HG02571 (cell line): Measurements from ENCODE around the gene FST.

Experiments used
- ATAC-seq: cut with Tn5 transposase; IDR thresholded peaks from one replicate; pipeline ENCODE4 v1.9.1; 2021; ENCODE audit warnings: mild to moderate bottlenecking, moderate library complexity; ENCODE audit not compliant: unreplicated experiment

The FST gene

DNA sequence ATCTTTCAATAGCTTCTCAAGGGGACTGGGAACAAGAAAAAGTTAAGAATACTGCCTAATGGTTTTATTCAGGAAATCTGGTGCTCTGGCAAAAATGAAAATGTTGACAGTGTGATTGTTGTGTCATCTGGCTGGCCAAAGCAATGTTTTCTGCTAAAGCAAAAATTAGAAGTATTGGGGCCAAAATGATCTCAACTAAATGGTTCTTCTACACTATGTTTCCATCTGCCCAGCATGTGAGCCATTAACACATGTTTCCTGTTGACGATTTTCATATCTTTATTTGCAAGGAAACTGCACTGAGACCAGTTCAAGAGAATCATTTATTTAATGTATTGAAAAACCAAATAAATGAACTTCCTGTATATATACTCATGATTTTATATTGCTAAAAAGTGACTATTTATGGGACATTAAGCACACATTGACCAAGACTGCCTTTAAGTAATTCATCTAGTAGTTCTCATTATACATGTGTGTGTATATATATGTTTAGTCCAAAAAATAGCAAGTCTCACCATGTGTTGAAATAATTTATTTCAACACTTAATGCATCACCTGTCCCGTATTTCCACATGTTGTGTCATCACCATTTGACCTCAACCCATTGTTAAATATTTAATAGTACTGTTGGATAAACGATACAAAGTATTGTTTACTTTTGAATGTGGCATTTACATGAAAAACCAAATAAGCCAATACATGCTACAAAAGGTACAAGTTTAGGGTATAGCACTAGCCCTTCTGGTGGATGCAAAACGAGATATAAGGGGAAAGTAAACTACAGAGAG is 7.5 kb upstream of the FST start:
- ATAC-seq: no peak

DNA sequence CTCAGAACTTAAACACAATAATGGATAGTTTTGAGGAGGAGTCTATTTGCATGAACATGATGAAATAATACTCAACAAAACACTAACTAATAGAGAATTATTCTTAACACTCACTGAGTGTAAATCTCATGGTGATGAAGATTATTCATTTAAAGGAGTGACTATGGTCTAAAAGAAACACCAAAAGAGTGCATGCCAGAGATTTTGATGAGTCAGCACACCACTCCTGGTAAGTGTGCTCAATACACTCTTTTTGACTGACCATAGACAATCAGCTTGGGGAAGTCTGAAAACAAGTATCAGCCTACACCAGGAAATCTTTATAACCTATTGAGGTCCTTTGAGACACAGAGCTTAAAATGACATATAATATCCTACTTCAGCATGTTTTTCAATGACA is 6.8 kb upstream of the FST start:
- ATAC-seq: no peak

DNA sequence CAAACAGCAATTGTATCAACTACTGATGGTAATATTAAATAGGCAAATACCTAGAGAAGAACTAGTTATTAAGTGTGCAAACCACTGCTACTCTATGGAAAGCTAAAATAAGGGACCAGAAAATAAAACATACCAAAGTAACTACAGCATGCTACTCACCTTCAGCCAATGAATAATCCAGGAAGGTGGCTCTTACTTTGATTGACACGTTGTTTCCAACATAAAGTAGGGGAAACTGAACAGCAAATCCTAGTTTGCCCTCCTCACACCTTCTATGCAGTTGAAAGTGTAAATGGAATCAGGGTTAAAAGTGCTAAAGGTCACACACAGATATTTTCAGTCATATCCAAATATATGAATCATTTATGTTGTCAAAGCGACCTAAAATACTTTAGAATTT is 5.1 kb upstream of the FST start:
- no peak for ATAC-seq

DNA sequence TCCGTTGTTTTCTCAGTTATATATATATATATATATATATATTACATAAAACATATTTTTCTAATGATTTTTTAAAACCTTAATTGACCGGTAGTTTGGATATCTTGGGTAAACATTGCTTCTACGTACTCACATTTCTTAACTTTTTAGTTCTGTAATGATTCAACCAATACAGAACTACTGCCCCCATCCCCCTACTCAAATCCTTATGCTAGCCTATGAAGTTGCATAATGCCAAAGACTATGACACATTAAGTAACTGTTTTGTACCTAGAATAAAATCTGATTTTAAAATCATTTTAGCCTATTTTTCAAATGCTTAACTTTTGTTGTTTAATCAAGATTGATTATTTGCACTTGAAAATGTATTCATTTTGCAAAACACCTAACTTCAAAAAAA is 4.4 kb upstream of the FST start:
- no peak for ATAC-seq

DNA sequence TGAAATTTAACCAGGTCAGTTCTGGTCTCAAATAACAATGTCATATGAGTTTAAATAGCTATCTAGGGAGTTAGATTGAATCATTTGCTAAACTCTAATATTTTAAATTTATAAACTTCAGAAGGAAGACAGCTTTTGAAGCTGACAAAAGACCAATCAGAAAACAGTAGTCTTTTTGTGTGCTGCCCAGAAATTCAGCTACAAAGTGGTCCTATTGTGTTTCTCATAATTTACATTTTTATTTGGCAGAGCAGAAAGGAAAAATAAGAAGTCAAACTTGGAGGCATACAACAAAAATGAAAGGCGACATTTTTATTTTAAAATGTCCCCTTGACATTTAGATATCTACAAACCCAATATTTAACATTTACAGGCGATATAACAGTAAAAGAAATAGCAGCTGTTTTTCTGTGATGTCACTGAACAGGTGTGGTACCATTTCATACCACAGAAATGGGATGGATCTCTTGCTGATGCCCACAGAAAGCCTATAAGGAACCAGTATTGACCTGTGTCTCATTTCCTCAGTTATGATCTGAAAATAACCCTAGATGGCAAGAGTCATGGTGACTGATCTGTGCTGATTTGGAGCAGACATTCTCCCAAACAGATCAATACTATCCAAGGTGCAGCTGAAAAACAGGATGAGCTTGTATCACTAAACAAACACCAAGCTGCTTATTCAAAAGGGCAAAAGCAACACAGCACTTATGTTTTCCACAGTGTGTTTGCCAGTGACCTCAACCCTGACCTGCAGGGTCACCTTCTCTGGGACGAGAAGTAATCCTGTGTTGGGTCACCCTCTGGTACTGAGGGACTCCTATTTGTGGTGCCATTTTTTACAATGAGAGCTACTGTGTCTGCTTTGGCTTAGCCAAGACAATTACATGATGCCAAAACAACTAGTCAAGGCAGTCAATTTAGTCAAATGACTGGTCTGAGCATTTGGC is 3.6 kb upstream of the FST start:
- no peak for ATAC-seq

DNA sequence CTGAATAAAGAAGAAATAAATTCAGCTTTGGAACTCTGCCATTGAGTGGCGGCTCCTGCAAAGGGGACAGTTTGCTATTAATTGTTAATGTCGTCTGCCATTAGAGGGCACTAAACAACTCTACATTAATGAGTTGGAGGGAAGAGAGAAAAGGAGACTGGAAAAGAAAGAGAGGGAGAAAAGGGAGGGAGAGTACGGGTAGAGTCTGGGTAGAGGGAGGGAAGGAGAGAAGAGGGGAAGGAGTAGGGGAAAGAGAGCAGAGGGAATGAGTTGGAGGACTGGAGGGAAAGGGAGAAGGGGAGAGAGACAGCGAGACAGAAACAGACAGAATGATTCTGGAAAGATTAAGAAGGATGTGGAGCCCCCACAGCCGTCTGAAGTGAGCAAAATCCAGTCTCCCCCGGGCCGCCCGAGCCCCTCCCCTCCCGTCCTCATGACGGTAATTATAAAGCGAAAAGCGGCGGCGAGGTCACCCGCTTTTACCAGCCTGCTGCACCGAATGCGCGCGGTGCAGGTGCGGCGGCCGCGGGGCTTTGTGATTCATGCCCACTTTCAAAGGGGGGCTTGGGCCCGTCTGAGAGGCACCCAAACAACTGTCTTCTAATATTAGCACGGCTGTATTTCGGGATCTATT is 1.9 kb upstream of the FST start:
- no peak for ATAC-seq

DNA sequence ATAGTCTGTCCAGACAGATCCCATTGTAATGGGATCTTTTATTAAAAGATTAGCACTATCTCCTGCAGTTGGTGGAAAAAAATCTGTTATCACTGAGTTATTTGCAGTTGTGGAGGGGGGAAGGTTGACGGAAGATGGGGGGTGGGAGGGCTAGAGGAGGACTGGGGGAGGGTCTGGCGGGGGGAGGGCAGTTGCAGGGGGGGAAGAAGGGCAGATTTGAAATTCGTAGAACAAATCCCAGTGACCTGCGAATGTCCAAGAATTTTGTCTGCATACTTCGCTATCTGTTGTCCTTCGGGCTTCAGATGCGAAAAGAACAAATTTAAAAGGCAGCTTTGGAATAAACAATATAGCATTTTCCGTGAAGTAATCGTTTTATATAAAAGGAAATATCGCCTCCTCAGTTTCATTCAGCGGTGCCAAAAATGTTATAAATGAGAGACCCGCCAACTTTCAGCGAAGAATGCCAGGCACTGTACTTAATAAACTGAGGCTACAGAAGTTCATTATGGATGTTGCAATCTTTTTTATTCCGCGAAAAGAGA is 1.3 kb upstream of the FST start:
- ATAC-seq: no peak

DNA sequence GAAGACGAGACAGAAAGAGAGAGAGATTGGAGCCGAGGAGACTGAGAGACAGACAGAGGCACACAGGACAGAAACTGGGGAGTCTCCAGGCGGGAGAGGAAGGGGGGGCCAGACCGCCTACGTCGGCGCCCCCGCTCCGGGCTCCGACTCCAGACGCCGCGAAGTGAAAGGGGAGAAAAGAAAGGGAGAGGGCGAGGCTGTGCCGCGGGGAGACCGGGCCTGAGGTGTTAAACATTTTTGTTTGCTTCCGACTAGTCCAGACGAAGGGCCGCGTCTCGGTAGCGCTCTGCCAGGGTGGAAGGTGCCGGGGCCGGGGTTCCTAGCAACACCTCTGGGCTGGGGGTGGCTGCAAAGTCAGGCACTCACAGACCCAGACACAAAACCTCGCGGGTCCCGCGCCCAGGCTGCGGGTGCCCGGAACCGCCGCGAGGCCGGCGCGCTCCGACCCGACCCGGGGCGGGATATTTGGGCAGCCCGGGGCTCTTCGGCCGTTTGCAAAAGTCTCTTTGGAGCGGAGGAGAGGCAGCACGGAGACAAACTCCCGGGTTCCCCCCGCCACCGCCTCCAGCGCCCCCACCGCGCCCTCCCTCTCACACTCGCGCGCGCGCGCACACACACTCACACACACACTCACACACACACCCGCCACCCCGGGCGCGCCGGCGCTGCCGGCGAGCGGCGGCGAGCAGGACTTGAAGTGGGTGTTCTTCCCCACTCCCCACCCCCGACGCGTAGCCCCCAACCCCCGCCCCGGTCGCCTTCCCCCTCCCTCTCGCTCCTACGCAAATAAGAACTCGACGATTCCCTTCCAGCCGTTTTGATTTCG is 626 bp upstream of the FST start:
- ATAC-seq: no peak

DNA sequence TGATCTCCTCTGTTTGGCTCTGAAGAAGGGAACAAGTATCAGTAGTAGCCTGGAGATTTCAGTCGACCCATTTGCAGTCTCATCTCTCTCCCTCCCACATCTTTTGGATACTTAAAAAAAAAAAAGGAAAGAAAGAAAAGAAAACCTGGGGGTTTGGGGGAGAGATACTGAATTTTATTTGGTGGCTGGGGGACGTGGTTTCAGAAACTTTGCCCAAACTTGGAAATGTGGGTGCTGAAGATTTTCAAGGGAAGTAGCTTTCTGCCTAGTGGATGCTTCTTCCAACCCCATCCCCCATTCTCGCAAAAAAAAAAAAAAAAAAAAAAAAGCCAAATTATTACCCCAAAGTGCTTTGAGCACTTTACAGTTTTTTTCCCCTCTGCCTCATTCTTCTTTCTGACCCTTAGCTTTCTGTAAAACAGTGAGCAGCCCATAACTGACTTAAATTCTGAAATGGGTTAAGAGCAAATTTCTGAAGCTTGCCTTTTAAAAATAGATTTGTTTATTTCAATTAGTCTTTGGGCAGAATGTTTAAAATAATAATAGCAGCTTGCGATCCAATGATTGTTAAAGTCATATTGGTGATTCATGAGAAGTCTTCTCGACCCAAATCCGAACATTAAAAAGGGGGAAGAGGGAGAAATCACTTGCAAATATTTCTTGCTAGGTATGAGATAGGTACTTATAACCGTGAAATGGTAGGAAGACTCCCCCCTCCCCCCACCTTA is 894 bp downstream of the FST start:
- ATAC-seq: no peak

DNA sequence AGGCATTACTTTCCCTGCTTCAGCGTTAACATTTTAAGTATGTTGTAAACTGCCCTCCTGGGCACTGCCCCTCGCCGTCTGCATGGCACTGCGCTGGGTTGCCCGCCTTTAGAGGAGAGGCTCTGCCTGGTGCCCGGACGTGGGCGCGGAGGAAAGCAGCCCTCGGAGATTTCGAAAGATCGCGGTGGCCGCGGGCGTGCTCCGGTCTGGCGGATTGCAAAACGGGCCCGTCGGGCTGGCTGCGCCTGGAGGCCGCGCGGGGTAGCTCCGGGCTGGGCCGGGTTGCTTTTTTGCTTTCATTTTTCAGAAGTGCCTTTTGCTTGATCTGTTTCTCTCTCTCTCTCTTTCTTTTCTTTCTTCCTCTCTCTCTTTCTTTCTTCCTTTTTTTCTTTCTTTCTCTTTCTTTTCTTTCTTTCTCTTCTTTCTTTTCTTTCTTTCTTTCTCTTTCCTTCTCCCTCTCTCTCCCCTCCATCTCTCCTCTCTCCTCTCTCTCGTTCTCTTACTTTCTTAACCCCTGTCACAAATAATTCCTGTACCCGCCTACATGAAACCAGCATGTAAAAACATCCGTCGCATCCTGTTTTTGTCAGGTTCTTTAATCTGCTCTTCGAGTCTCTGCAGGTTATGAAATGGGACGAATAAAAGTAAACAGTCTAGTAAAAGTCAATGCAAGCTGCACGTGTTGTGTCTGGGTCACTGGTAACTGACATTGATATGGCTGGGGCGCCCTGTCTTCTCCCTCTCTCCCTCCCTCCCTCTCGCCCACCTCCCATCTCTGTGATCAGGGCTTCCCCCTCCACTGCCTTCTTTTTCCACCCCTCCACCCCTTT is 1.7 kb downstream of the FST start:
- peak; percentile 70 for ATAC-seq

DNA sequence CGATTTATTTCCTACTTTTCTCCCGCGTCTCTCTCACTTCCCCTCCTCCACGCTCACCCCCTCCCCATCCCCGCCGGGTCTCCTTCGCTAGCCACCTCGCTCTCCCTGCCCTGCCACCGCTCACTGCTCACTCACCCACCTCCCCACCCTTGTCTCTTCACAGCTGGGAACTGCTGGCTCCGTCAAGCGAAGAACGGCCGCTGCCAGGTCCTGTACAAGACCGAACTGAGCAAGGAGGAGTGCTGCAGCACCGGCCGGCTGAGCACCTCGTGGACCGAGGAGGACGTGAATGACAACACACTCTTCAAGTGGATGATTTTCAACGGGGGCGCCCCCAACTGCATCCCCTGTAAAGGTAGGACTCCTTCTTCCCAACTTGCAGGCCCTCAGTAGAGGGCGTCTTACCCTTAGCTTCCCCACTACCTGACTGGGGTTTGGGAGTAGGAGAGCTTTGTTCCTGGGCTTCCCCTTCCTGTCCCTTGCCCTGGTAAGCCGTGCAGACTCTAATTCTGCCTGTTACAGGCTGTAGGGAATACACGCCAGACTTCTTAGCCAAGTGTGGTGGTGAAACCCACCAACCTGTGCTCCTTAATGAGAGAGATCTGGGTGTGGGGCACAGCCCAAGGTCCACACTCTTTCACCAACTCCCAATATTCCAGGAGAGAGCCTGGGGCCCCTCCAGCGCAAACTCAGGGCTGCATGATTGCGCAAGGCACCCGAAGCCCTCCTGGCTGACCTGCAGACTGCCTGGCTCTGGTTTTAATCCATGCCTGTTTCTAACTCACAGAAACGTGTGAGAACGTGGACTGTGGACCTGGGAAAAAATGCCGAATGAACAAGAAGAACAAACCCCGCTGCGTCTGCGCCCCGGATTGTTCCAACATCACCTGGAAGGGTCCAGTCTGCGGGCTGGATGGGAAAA is 2.5 kb downstream of the FST start:
- ATAC-seq: peak; percentile 8

DNA sequence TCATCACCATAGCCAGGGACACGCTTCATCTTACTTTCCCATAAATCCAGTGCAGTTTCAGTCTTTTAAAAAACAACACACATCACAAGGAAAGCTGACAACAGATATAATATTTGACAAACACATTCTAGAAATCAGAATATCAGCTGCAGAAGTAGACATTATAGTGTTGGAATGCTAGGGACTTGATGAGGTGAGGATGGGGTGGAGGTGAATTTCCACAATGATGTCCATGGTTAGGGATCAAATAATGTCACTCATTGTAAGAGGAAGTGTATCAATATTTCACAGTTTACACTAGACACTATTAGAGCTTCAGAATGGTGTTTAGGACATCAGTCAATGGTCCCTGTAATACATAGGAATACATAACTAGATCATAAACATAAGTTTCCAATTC is 7.0 kb downstream of the FST start:
- no peak for ATAC-seq

DNA sequence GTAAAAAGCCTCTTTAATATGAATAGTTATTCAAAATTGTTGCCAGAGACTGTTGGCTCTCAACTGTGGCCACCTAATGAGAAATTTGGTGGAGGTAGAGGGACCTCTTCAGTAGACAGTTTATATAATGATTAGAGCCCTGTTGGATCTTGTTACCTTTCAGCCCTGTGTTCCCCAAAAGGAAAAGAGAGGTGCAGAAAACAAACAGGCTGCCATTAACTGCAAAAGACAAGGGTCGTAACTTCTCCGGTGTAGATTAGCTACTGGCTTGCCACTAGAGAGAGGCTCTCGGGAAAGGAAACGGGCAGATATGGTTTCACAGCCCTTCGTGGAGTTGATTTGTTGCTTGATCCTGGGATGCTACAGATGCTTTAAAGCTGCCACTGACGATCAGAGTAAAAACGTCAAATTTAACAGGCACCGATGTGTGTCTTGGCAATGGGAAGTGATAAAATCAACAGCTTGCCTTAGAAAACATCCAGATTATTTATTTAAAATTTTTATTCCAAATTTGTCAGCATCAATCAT is 7.8 kb downstream of the FST start:
- ATAC-seq: no peak

DNA sequence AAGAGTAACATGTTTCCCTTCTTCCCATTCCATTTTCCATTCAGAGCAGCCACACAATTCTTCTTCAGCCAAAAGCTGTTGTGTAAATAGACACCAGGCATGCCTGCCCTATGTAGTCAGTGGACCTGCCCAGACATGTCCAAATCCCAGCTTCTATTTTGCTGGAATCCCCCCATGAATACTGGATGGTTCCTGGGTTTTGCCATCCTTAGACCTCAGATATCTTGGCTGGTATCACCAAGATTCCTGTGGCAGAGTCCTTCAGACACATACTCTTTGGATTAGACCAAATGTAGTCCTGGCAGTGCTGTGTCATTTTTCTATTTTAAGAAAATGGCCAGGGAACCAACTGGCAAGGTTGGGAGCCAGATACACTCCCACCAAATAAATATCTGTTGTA is 10.3 kb downstream of the FST start:
- ATAC-seq: no peak

DNA sequence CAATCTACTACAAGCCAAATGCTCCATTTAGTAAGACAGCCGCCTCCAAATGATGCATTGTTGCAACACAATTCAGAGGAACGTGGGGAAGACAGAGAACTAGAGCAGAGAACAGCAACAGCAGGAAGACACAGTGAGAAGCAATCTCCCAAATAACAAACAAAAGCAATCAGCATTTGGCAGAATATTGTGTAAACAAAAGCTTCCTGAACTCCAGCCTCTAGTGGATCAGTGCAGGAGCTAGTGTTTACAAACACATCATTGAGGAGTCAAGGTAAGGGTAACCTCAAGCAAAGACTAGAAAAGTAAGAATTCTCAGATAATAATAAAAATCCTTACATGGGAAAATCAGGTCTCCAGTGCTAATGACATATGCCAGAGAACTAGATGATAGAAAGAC is 20.6 kb downstream of the FST start:
- no peak for ATAC-seq

DNA sequence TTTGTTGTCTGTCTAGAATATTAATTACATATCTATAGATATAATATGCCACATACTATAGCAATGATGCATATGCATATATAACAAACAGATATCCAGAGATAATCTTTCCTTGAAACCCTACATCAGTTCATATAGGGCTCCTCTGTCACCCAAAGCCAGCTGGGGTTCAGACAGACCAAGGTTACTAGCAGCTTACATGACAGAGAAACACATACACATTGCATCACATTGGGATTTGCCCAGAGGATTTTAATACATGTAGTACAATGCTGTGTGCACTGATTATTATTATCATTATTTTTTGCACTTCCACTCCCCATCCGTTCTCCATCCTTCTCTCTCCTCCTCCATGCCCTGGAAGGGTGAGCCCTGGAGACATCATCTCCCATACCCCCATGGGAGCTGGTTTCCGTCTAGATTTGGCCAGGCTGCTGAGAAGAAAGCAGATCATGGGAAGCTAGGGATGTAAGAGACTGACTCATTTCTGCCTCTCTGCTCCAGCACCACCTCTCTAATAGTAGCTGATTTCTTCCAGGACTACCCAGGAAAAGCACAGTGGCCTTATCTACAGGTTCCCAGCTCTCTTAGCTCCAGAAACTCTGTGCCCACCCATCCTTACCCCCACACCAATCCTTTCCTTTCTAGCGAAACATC is 23.3 kb downstream of the FST start:
- no peak for ATAC-seq

DNA sequence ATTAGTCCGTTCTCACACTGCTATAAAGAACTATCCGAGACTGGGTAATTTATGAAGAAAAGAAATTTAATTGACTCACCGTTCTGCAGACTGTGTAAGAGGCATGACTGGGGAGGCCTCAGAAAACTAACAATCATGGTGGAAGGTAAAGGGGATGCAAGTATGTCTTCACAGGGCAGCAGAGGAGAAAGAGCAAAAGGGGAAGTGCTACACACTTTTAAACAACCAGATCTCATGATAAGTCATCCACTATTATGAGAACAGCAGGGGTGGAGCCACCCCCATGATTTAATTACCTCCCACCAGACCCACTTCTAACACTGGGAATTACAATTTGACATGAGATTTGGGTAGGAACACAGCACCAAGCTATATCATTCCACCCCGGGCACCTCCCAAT is 26.6 kb downstream of the FST start:
- no peak for ATAC-seq
